ENCODE results near the gene MTMR2. TPM values are rescaled to one million over a fixed set of nuclear protein-coding genes. Genes with fewer than 3 reads are reported as not detected.

MTMR2 gene
- total RNA-seq, 3 donors from 2014 or later (not counting 1 experiment from before 2014, with no cell fraction given) = 21.7 to 22.5 (median 21.8) TPM

GRCh38 chr11:95918056-95918455 is 5.9 kb downstream of the MTMR2 start:
- Mint-ChIP-seq H3K4me1 (peaks cover 25 to 27% of the 10 kb centered on the region in 2 donors), H3K27ac (no peak overlapping the region), H3K9me3 (no peaks in the 10 kb centered on the region), H3K4me3 (no peak overlapping the region), H3K36me3 (no peaks in the 10 kb centered on the region), H3K27me3 (ENCODE audit: low read depth in 2 of 2) (no peaks in the 10 kb centered on the region)
- Histone ChIP-seq H3K9me3 (ENCODE audit: control insufficient read depth, insufficient read depth, low read length) (no peaks in the 10 kb centered on the region), H3K27ac (ENCODE audit: low read length) (no peak overlapping the region), H3K27me3 (ENCODE audit: control insufficient read depth, insufficient read depth, low read length) (no peaks in the 10 kb centered on the region), H3K36me3 (ENCODE audit: control insufficient read depth, insufficient read depth, low read length) (no peaks in the 10 kb centered on the region), H3K4me3 (ENCODE audit: low read length) (no peak overlapping the region), H3K4me1 (ENCODE audit: control insufficient read depth, insufficient read depth, low read length) (no peaks in the 10 kb centered on the region)
- WGBS (ENCODE audit: insufficient coverage) = 83% methylated on average over 1 of the region's 2 CpGs
- intact Hi-C loops (cut with micrococcal nuclease) = no loop called here
- ATAC-seq = no peak
- no peak for DNase-seq
- TF ChIP-seq, protein P1, sequence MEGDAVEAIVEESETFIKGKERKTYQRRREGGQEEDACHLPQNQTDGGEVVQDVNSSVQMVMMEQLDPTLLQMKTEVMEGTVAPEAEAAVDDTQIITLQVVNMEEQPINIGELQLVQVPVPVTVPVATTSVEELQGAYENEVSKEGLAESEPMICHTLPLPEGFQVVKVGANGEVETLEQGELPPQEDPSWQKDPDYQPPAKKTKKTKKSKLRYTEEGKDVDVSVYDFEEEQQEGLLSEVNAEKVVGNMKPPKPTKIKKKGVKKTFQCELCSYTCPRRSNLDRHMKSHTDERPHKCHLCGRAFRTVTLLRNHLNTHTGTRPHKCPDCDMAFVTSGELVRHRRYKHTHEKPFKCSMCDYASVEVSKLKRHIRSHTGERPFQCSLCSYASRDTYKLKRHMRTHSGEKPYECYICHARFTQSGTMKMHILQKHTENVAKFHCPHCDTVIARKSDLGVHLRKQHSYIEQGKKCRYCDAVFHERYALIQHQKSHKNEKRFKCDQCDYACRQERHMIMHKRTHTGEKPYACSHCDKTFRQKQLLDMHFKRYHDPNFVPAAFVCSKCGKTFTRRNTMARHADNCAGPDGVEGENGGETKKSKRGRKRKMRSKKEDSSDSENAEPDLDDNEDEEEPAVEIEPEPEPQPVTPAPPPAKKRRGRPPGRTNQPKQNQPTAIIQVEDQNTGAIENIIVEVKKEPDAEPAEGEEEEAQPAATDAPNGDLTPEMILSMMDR (IDR thresholded peaks at IDR 0.05) = no peak

DNA sequence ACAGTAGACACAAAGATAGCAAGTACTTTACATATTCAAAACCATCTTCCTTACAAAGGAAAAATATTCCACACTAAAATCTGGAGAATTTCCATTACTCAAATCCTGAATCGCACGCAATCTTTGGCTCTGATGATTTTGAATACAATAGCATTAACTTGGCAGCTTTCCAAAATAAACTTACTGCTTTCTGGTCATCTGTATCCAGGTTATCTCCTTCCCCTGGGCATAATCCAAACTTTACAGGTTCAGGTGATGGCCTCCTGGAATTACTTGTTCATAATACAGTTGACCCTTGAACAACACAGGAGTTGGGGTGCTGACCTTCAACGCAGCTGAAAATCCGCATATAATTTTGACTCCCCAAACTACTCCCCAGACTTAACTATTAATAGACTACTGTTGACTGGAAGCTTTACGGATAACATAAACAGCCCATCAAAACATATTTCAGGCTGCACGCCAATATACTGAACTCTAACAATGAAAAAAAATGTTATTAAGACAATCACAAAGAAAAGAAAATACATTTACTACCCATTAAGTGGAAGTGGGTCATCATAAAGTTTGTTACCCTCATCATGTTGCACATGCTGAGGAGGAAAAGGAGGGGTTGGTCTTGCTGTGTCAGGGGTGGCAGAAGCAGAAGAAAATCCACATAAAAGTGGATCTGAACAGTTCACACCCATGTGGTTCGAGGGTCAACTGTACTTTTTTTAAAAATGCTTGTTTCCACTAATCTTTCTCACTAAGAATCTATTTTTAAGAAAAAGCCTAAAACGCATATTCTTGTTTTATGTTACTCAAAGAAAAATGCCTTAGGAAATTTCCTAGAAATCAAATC is 6.5 kb downstream of the MTMR2 start:
- ATAC-seq (no peak), DNase-seq (no peak)
- TF ChIP-seq, protein P1 (IDR thresholded peaks at IDR 0.05) = no peak
- 90% methylated on average over 7 of the region's 8 CpGs for WGBS (ENCODE audit: insufficient coverage)
- Histone ChIP-seq H3K4me1 (ENCODE audit: control insufficient read depth, insufficient read depth, low read length) (no peaks in the 10 kb centered on the region), H3K27me3 (ENCODE audit: control insufficient read depth, insufficient read depth, low read length) (no peaks in the 10 kb centered on the region), H3K36me3 (ENCODE audit: control insufficient read depth, insufficient read depth, low read length) (no peaks in the 10 kb centered on the region), H3K27ac (ENCODE audit: low read length) (no peak overlapping the region), H3K9me3 (ENCODE audit: control insufficient read depth, insufficient read depth, low read length) (no peaks in the 10 kb centered on the region), H3K4me3 (ENCODE audit: low read length) (no peak overlapping the region)
- Mint-ChIP-seq H3K4me1 (peaks cover 22 to 25% of the 10 kb centered on the region in 2 donors), H3K36me3 (no peaks in the 10 kb centered on the region), H3K27ac (no peak overlapping the region), H3K9me3 (no peaks in the 10 kb centered on the region), H3K4me3 (no peak overlapping the region), H3K27me3 (ENCODE audit: low read depth in 2 of 2) (no peaks in the 10 kb centered on the region)
- intact Hi-C loops (cut with micrococcal nuclease) = no loop called here

DNA sequence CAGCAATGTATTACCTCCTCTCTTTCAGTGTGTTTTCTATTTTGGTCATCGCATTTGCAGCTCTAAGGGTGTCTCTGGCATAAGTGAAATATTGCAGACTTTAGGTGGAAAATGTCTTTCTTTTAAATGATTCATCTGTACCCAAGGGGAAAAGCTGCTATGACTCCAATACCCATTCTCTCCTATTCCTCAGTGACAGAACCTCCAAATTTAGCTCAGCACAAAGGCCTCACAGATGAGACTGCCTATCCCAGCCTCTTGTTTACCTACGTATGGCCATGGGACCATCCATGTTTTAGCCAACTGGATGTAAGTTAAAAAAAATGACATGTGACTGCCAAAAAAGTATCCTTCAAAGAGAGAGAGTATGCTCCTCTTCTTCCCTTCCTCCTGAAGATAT is 7.9 kb downstream of the MTMR2 start:
- Histone ChIP-seq H3K9me3 (ENCODE audit: control insufficient read depth, insufficient read depth, low read length) (no peaks in the 10 kb centered on the region), H3K4me1 (ENCODE audit: control insufficient read depth, insufficient read depth, low read length) (no peaks in the 10 kb centered on the region), H3K27me3 (ENCODE audit: control insufficient read depth, insufficient read depth, low read length) (no peaks in the 10 kb centered on the region), H3K4me3 (ENCODE audit: low read length) (no peak overlapping the region), H3K27ac (ENCODE audit: low read length) (no peak overlapping the region), H3K36me3 (ENCODE audit: control insufficient read depth, insufficient read depth, low read length) (no peaks in the 10 kb centered on the region)
- Mint-ChIP-seq H3K36me3 (no peaks in the 10 kb centered on the region), H3K9me3 (no peaks in the 10 kb centered on the region), H3K27me3 (ENCODE audit: low read depth in 2 of 2) (no peaks in the 10 kb centered on the region), H3K4me3 (no peak overlapping the region), H3K4me1 (peaks cover 18 to 21% of the 10 kb centered on the region in 2 donors), H3K27ac (no peak overlapping the region)
- 86% methylated on average over 1 of the region's 2 CpGs for WGBS (ENCODE audit: insufficient coverage)
- TF ChIP-seq, protein P1 (IDR thresholded peaks at IDR 0.05) = no peak
- DNase-seq (no peak), ATAC-seq (no peak)
- intact Hi-C loops (cut with micrococcal nuclease) = no loop called here

All from natural killer cell (primary cell).